ENCODE measurements around the gene ITGB4. TPM values are rescaled to one million over a fixed set of nuclear protein-coding genes. Genes with fewer than 3 reads are reported as not detected.

ITGB4 gene
- polyA plus RNA-seq, 1 of the 3 experiments (the other 2 are of a cell fraction), result 7.0 TPM

GRCh38 chr17:75703191-75703590 lies 18.1 kb upstream of the ITGB4 start:
- H2AFZ ChIP-seq (ENCODE audit: low read depth), result no peak overlapping the region
- H3K4me2 ChIP-seq, result no peak overlapping the region
- no peak overlapping the region for H3K27ac ChIP-seq (ENCODE audit: low read depth in 2 of 2, low read length in 1 of 2)
- peaks cover 56 to 83% of the 10 kb centered on the region in 2 experiments for H3K36me3 ChIP-seq (replicated peaks in 1 of 2; ENCODE audit: control insufficient read depth in 1 of 2, insufficient read depth in 2 of 2, low read length in 1 of 2)
- TF ChIP-seq USF1 (IDR thresholded peaks at IDR 0.05; ENCODE audit: borderline replicate concordance, low read depth), result no peak
- TF ChIP-seq CTCF (IDR thresholded peaks at IDR 0.05), result no peak
- TF ChIP-seq MXI1 (IDR thresholded peaks at IDR 0.05; ENCODE audit: low read depth, low read length), result no peak
- no peak for TF ChIP-seq JUND (IDR thresholded peaks at IDR 0.05)
- no peak for TF ChIP-seq NRF1 (IDR thresholded peaks at IDR 0.05; ENCODE audit: low read depth, low read length)
- TF ChIP-seq PBX3 (IDR thresholded peaks at IDR 0.05), result no peak
- no peak for TF ChIP-seq USF2 (IDR thresholded peaks at IDR 0.05; ENCODE audit: borderline replicate concordance, low read depth, low read length)
- TF ChIP-seq REST (IDR thresholded peaks at IDR 0.05; ENCODE audit: low read depth, low read length), result no peak
- no peak for TF ChIP-seq IRF3 (IDR thresholded peaks at IDR 0.05; ENCODE audit: low read depth, low read length)
- TF ChIP-seq RXRA (IDR thresholded peaks at IDR 0.05; ENCODE audit: borderline replicate concordance, low read depth), result no peak
- TF ChIP-seq MEF2A (IDR thresholded peaks at IDR 0.05; ENCODE audit: borderline replicate concordance, low read depth), result no peak
- TF ChIP-seq TCF12 (IDR thresholded peaks at IDR 0.05), result no peak
- no peak for TF ChIP-seq TAF1 (IDR thresholded peaks at IDR 0.05; ENCODE audit: borderline replicate concordance, low read depth, low read length)
- TF ChIP-seq ZBTB33 (IDR thresholded peaks at IDR 0.05; ENCODE audit: borderline replicate concordance, low read depth), result no peak
- no peak for TF ChIP-seq NFIC (IDR thresholded peaks at IDR 0.05; ENCODE audit: borderline replicate concordance)
- TF ChIP-seq SIN3A (IDR thresholded peaks at IDR 0.05; ENCODE audit: borderline replicate concordance, low read depth, low read length), result no peak
- no peak for TF ChIP-seq FOSL2 (IDR thresholded peaks at IDR 0.05; ENCODE audit: borderline replicate concordance, low read depth)
- no peaks in the 10 kb centered on the region for H3K9me2 ChIP-seq
- ChIA-PET POLR2A (no interaction called here), CTCF (interaction anchor here (0.6 to 1.5 kb wide), 8 partner anchors 10 to 50 kb away, joined by 3 to 13 read pairs (median 3); no protein-coding TSS in a partner anchor)
- no peak overlapping the region for H3K4me3 ChIP-seq (ENCODE audit: low read depth in 2 of 2, low read length in 1 of 2)
- no peak for DNase-seq
- no peak overlapping the region for H3K9ac ChIP-seq
- WGBS (ENCODE audit: low lambda C conversion rate), result 92% methylated on average over 10 of the region's 12 CpGs
- peaks cover 29% of the 10 kb centered on the region for H3F3A ChIP-seq (replicated peaks; ENCODE audit: insufficient read depth)
- H3K79me2 ChIP-seq (ENCODE audit: insufficient read depth), result peaks cover 18% of the 10 kb centered on the region; the same call in 1 of the 2 replicates
- no peaks in the 10 kb centered on the region for H3K27me3 ChIP-seq (ENCODE audit: insufficient read depth)
- H3K9me3 ChIP-seq, result no peaks in the 10 kb centered on the region
- peaks cover 3% of the 10 kb centered on the region; the same call in 1 of the 2 replicates for H4K20me1 ChIP-seq (ENCODE audit: insufficient read depth)
- H3K4me1 ChIP-seq (ENCODE audit: control insufficient read depth in 1 of 2, insufficient read depth in 2 of 2, low read depth in 1 of 2, low read length in 1 of 2), result peaks cover 14 to 33% of the 10 kb centered on the region in 2 experiments; a peak in 3 of 4 replicates

Data from SK-N-SH (cell line).